GM21529 (cell line): ENCODE data around the gene RNF34.
"Not testable (repeated sequence)": the region's sequence is repeated elsewhere in the genome, so short reads cannot be mapped to it uniquely, and the experiment has no call there.

Experiments used
- ATAC-seq: cut with Tn5 transposase; IDR thresholded peaks from one replicate; pipeline ENCODE4 v1.9.1; 2021; ENCODE audit not compliant: unreplicated experiment

The RNF34 gene

DNA sequence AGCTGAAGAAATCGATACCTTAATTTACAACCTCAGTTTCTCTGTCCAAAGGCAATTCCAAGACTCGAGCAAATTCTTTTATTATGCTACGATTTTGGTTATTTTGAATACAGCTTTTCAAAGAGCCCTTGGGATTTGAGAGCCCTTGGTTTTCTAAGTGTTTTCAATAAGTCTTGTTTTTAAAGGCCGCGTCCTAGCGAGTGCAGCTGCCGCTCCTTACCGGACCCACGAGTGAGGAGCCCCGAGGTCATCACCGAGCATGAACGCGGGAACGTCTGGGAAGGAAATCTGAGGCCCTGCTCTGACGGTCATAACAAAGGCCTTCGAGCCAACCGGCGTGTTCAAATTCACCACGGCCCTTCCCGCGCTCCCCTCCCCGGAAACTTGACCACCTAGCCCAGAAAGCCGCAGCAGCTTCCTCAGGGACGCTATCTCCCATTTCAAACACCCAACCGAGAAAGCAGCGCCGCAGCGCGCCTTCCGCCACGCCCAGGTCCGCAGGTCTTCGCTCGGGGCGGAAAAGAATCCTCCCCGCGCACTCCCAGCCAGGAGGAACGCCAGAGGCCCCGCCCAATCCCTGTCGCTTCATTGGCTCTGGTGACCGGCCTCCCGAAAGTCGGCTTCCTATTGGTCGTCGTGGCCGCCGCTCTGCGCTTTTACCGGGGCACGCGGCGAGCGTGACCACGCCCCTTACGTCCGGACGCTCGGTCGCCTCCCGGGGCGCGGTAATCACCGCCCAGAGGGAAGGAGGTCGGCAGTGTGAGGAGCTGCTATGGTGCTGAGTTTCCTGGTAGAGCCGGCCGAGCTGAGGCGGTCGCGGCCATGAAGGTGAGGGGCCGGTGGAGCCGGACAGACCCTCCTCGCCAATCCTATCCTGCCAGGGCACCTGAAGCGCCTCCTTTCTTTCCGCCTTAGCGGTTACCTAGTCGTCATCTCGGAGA is at the start of gene RNF34:
Gene RNF34, plus strand, starts transcription at position 728 of the 941 bp plus-strand sequence. Its CDS starts 95 bp downstream, at position 823.
- ATAC-seq: peak; percentile 90

- ATAC-seq: peak; percentile 97
Observed at GRCh38 chr12:121351820-121352681, 47.9 kb upstream of the RNF34 start, which contains the start of gene ANAPC5. Gene ANAPC5 (minus strand): TSS chr12:121352411. CDS start chr12:121352340, 71 bp downstream.

- peak; percentile 19 for ATAC-seq
Observed at GRCh38 chr12:121352682-121353018, 47.3 kb upstream of the RNF34 start.

DNA sequence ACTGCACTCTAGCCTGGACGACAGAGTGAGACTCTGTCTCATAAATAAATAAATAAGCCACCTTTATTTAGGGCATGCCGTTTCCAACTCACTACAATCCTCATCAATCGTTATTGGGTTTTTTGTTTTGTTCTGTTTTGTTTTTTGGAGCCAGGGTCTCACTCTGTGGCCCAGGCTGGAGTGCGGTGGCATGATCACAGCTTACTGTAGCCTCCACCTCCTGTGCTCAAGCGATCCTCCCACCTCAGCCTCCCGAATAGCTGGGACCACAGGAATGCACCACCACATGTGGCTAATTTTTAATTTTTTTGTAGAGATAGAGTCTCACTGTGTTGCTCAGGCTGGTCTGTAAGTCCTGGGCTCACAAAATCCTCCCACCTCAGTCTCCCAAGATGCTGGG is 44.1 kb upstream of the RNF34 start:
- ATAC-seq: no peak

DNA sequence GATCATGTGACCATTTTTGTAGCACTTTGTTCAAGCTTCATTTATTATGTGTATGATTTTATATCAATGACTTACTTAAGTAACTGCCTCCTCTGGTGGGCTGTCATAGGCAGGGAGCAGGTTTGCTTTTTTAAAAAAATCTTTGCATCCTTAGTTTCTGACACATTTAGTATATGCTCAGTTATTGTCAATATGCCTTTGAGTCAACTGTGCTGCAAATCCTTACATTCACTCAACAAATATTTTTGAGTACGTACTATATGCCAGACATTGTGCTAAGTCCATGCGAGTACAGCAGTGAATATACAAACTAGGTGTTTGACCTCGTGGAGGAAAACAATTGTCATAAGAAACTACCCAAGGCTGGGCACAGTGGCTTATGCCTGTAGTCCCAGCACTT is 43.3 kb upstream of the RNF34 start:
- no peak for ATAC-seq

- no peak for ATAC-seq
Observed at GRCh38 chr12:121357331-121357730, 42.6 kb upstream of the RNF34 start.

- ATAC-seq: no peak
Observed at GRCh38 chr12:121358073-121358472, 41.8 kb upstream of the RNF34 start.

DNA sequence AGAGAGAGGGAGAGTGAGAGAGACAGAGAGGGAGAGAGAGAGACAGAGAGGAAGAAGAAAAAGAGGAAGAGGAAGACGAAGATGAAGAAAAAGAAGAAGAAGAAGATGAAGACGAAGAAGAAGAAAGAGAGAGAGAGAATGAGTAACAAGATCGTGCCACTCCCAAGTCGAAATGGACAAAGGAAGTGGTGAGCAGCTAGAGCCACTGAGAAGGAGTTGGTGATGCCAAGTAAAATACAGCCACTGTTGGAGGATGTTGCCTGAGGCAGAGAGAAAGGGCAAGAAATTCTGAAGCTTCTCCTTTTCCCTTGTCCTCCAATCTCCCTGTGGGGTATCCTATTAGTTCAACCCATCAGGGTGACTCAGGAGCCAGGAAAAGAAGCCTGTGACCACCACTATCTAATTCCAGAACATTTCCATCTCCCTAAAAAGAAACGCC is 35.2 kb upstream of the RNF34 start:
- no peak for ATAC-seq

GRCh38 chr12:121365416-121366062 is 34.4 kb upstream of the RNF34 start:
- ATAC-seq: no peak

GRCh38 chr12:121366063-121366459 is 33.9 kb upstream of the RNF34 start:
- ATAC-seq: no peak

DNA sequence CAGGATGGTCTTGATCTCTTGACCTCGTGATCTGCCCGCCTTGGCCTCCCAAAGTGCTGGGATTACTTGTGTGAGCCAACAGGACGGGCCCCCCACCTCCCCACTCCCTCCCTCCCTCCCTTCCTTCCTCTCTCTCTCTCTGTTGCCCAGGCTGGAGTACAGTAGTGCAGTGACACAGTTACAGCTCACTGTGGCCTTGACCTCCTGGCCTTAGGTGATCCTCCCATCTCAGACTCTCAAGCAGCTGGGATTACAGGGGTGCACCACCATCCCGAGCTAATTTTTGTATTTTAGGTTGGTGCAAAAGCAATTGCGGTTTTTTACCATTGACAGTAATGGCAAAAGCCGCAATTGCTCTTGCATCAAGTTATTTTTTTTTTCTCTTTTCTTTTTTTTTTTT is 28.5 kb upstream of the RNF34 start:
- ATAC-seq: no peak

- ATAC-seq: no peak
Observed at GRCh38 chr12:121373755-121374154, 26.2 kb upstream of the RNF34 start.

GRCh38 chr12:121374336-121374735 is 25.6 kb upstream of the RNF34 start:
- not testable (repeated sequence) for ATAC-seq

GRCh38 chr12:121374945-121375584 is 24.9 kb upstream of the RNF34 start:
- ATAC-seq: not testable (repeated sequence)

GRCh38 chr12:121376754-121377697 is 22.9 kb upstream of the RNF34 start:
- ATAC-seq: no peak

DNA sequence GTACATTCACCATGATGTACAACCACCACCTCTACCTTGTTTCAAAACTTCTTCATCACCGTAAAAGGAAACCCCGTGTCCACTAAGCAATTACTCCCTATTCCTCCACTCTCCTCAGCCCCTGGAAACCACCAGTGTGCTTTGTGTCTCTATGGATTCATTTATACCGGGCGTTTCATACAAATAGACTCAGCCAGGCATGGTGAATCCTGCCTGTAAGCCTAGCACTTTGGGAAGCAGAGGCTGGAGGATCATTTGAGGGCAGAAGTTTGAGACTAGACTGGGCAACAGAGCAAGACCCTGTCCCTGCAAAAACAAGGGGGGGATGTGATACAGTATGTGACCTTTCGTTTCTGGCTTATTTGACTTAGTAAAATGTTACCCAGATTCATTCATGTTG is 21.2 kb upstream of the RNF34 start:
- no peak for ATAC-seq

GRCh38 chr12:121379945-121380344 is 20.0 kb upstream of the RNF34 start:
- no peak for ATAC-seq

DNA sequence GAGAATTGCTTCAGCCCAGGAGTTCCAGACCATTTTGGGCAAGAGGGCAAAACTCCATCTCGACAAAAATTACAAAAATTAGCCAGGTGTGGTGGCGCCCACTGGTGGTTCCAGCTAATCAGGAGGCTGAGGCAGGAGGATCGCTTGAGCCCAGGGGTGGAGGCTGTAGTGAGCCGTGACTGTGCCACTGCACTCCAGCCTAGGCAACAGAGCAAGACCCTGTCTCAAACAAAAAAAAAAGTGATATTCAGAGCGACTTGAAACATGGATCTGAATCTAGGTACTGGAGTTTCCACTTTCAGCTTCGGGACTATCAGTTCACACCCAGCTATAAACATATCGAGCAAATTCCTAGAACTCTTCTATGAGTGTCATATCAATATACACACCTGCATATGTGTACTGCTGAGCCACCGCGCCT is 16.3 kb upstream of the RNF34 start:
- ATAC-seq: no peak

- ATAC-seq: not testable (repeated sequence)
Observed at GRCh38 chr12:121384891-121385290, 15.0 kb upstream of the RNF34 start.
